AG04450 (cell line): Measurements from ENCODE around the gene PNPLA7. TPM values are rescaled to one million over a fixed set of nuclear protein-coding genes. Genes with fewer than 3 reads are reported as not detected.
"Not testable (repeated sequence)": the region's sequence is repeated elsewhere in the genome, so short reads cannot be mapped to it uniquely, and the experiment has no call there.

Experiments
- CTCF ChIA-PET: fragments of 300-600, 350-600 bp; formaldehyde crosslinking; extraction: SDS; loops from one replicate; lab custom pipeline; 2022; ENCODE audit warnings: antibody characterized with exemption, inconsistent platforms; lab: Charles Lee
- POLR2A ChIA-PET: fragments of 350-600 bp; formaldehyde crosslinking; extraction: SDS; loops from one replicate; lab custom pipeline; 2021; ENCODE audit warnings: antibody characterized with exemption, inconsistent platforms; lab: Yijun Ruan, JAX
- DNase-seq: peaks from one replicate; pipeline ENCODE4 v3.0.0-alpha.2; 2011; ENCODE audit warnings: low read depth, low spot score
- H3K27ac ChIP-seq: one replicate; pipeline ENCODE4 v1.5.1; 2012; ENCODE audit warnings: low read depth, low read length, control low read depth
- H3K27me3 ChIP-seq: one replicate; pipeline ENCODE4 v1.6.0; 2012; ENCODE audit warnings: low read length; ENCODE audit not compliant: control insufficient read depth, insufficient read depth
- H3K4me3 ChIP-seq: 2 replicates; pipeline ENCODE4 v1.5.1; 2011; ENCODE audit warnings: mild to moderate bottlenecking, low read depth, low read length, control low read depth
- H3K9me3 ChIP-seq: 2 replicates; pipeline ENCODE4 v1.5.1; 2012; ENCODE audit warnings: low read length; ENCODE audit not compliant: control insufficient read depth, insufficient read depth
- CTCF ChIP-seq: IDR thresholded peaks from 2 replicates; pipeline ENCODE4 v1.5.1; 2011; ENCODE audit warnings: low read depth, low read length, control low read depth, inconsistent platforms
- polyA plus RNA-seq: library from polyadenylated mRNA; depleted of rRNA; stranded (reverse); fragments of >200 nt; gene quantifications from 2 replicates; pipeline ENCODE4 v1.2.3, GENCODE V29; 2011

The PNPLA7 gene
- polyA plus RNA-seq, 1 experiment, result 0.26 TPM

GRCh38 chr9:137570566-137570965 lies 20.4 kb upstream of the PNPLA7 start:
- no peak overlapping the region for H3K27ac ChIP-seq
- H3K27me3 ChIP-seq, result no peaks in the 10 kb centered on the region
- no peak overlapping the region for H3K4me3 ChIP-seq
- CTCF ChIA-PET, result no interaction called here
- no peaks in the 10 kb centered on the region for H3K9me3 ChIP-seq
- POLR2A ChIA-PET, result no interaction called here
- no peak for DNase-seq
- no peak for TF ChIP-seq CTCF

- Histone ChIP-seq H3K9me3 (no peaks in the 10 kb centered on the region), H3K4me3 (no peak overlapping the region), H3K27me3 (no peaks in the 10 kb centered on the region), H3K27ac (no peak overlapping the region)
- ChIA-PET POLR2A (no interaction called here), CTCF (no interaction called here)
- no peak for DNase-seq
- no peak for TF ChIP-seq CTCF
These were observed 19.5 kb upstream of the PNPLA7 start for GRCh38 chr9:137569609-137570203.

GRCh38 chr9:137568445-137568844 lies 18.2 kb upstream of the PNPLA7 start:
- CTCF ChIA-PET, H3K9me3 ChIP-seq, H3K27ac ChIP-seq, H3K27me3 ChIP-seq, H3K4me3 ChIP-seq, POLR2A ChIA-PET, DNase-seq: not testable (repeated sequence)

- DNase-seq, result no peak
- POLR2A ChIA-PET, result no interaction called here
- no peaks in the 10 kb centered on the region for H3K27me3 ChIP-seq
- no peak for TF ChIP-seq CTCF
- H3K27ac ChIP-seq, result no peak overlapping the region
- H3K4me3 ChIP-seq, result no peak overlapping the region
- no peaks in the 10 kb centered on the region for H3K9me3 ChIP-seq
- CTCF ChIA-PET, result no interaction called here
These were observed 14.7 kb upstream of the PNPLA7 start for GRCh38 chr9:137564817-137565411.

GRCh38 chr9:137564134-137564533 lies 13.9 kb upstream of the PNPLA7 start:
- CTCF ChIA-PET, result no interaction called here
- H3K9me3 ChIP-seq, result no peaks in the 10 kb centered on the region
- H3K27me3 ChIP-seq, result no peaks in the 10 kb centered on the region
- no peak for TF ChIP-seq CTCF
- no peak overlapping the region for H3K27ac ChIP-seq
- no peak overlapping the region for H3K4me3 ChIP-seq
- POLR2A ChIA-PET, result no interaction called here
- no peak for DNase-seq
